ENCODE data around the gene STK38L.

STK38L gene

GRCh38 chr12:27367078-27367477 is 123.0 kb downstream of the STK38L start:
- Histone ChIP-seq H3K27me3 (ENCODE audit: control insufficient read depth in 1 of 2, insufficient read depth in 2 of 2, low read length in 2 of 2) (no peaks in the 10 kb centered on the region), H3K4me1 (ENCODE audit: insufficient read depth, low read length) (no peaks in the 10 kb centered on the region)

More at GRCh38 chr12:27367078-27367477, 123.0 kb downstream of the STK38L start:
- Histone ChIP-seq H3K9me3 (ENCODE audit: low read length) (no peaks in the 10 kb centered on the region), H3K4me3 (ENCODE audit: low read depth in 1 of 2, low read length in 2 of 2) (no peak overlapping the region), H3K9ac (ENCODE audit: low read length) (no peak overlapping the region), H3K36me3 (ENCODE audit: insufficient read depth, low read length) (no peaks in the 10 kb centered on the region), H3K27ac (ENCODE audit: low read depth, low read length) (no peak overlapping the region)

Data from muscle layer of colon (tissue), 2 donors.